Stimulated activated CD4-positive, alpha-beta T cell treated with anti-CD3 and anti-CD28 coated beads, Interleukin-4, amount 100 ng/mL, for 1 hour (primary cell): Measurements from ENCODE around the gene RFTN1.

Experiments used
- DNase-seq: peaks from one replicate; pipeline ENCODE4 v3.0.0-alpha.2; 2020

Gene RFTN1

DNA sequence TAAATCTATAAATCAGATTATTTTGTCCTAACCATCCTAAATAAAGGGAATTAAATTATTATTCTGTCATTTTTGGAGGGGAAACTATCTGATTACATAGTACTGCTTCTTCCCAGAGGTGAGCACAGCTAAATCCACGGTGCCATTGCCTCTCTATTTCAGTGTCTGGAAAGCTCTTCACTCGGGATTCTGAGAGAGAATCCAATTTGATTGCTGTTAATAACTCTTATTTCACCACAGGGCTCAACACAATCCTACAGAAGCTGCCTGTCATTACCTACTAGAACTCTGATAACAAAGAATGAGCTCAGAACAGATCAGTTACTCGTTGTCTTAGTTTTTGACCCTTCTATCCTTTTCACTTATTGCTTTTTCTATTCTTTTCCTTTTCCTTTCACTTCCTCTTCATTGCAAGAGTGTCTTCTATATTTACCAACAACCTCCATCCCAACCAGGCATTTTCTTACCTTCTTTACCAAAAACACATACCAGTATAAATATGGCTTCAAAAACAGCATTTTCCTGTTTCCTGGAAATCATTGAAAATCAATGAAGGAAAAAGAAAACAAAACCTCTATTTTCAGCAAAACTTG is 218.1 kb downstream of the RFTN1 start:
- no peak for DNase-seq

DNA sequence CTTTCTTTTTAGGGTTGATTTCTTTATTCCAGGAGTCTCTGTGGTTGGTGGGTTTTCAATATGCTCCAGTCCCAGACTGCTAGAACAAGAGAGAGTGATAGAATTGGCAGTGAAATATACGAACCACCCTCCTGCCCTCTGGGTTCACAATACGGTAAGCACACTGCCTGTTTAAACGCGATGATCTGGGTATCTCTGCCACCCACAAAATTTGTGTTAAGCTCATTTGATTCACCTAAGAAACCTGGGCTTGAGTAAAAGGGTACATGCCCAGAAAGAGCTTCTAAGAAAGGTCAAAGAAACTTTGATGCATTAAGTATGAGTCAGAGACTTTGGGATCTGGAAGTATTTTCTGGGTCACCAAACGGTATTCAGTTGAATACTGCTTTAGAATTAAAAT is 218.7 kb downstream of the RFTN1 start:
- no peak for DNase-seq

DNA sequence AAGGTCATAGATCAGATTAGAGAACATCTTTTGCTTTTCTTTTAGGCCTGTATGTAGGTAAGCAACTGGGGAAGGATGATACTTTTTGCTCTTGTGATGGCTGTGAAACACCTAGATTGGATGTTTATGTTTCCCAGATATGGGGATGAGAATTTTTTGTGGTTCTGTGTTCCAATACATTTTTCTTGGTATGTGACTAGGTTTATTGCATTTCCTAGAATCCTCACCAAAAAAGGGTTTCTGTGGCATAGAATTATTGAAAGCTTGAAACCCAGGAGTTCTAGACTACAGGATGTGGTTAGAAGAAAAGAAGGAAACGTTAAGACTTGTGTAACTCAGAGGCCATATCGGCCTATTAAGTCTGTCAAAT is 222.7 kb downstream of the RFTN1 start:
- no peak for DNase-seq

DNA sequence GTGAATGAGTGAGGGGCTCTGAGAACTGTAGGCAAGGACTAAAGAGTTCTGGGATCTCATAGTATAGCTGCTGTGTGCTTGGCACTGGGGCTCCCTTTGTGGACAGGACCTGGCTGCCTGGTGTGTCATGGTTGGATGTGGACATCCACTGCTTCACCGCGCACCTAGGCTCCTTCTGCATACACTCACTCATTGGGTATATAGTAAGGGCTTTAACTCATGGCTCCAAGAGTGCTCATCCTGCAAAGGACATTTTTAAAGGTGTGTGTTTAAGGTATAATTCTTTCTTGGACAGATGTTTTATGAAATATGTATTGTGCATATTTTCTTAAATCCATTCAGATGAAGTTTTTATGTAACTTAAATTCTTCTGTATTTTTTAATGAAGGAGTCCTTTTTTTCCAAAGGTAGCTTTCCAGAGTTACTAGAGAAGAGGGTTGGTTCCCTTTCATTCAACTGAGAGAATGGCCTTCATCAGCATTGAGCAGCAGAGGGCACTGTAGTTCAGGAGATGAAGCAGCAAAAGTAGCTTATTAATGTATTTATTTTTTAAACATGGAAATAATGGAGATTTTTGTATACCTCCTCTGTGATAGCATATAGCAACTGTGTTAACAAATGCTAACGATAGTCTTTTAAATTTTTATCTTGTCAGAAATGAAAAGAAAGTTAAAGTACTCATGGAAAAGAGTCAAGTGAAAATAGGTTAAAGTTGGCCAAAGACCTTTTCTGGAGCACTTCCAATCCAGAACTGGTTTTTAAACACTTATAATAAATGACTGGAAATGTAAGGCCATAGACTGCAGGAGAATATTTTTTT is 223.3 kb downstream of the RFTN1 start:
- peak; percentile 47 for DNase-seq

DNA sequence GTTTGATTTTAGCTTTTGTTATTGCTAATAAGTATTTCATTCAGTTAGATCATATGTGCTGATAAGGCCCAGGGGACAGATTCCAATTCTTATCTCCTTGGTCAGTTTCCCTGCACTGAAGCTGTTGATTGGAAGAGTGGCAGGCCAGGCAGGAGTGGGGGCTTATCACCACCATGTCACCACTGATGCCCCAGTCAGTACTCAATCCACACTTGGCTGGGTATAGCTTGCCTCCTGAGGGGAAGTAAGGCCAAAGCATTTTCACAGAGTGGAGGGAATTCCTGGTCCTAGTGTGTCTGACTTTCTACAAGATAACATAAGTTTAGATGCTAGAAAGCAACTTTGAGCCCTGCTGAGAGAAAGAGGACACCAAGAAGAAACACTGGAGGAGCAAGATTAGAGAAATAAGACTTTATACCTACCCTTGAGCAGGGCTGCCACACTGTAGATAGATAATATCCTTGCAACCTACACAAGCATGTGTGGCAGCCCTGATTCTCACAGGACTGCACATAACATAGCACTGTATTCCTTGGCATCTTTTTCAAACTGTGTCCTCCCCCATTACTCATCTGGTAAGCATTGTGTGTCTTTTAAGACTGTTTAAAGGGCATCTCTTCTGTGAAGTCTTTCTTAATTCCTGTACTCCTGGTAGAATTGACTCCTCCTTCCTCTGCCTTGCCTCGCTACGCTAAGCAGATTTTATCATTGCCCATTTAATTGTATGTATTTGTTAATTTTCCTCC is 224.2 kb downstream of the RFTN1 start:
- DNase-seq = no peak

DNA sequence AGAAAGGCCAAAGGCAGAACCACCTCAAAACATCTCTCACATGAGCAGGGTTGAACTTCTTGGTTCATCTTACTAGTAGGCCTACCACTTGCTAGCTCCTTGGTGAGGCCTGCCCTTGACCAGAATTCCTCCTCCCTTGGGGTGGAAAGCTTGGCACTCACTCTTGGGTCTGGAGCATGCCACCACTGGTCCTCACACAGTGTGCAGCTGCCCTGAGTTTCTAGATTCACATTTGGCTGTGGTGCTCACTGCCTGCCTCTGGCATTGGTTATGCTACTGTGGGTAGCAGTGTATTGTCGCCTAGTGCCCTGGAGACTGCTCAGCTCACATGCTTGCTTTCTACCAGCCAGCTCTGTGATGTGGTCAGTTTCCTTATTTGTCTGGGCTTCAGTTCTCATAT is 224.8 kb downstream of the RFTN1 start:
- DNase-seq = no peak

DNA sequence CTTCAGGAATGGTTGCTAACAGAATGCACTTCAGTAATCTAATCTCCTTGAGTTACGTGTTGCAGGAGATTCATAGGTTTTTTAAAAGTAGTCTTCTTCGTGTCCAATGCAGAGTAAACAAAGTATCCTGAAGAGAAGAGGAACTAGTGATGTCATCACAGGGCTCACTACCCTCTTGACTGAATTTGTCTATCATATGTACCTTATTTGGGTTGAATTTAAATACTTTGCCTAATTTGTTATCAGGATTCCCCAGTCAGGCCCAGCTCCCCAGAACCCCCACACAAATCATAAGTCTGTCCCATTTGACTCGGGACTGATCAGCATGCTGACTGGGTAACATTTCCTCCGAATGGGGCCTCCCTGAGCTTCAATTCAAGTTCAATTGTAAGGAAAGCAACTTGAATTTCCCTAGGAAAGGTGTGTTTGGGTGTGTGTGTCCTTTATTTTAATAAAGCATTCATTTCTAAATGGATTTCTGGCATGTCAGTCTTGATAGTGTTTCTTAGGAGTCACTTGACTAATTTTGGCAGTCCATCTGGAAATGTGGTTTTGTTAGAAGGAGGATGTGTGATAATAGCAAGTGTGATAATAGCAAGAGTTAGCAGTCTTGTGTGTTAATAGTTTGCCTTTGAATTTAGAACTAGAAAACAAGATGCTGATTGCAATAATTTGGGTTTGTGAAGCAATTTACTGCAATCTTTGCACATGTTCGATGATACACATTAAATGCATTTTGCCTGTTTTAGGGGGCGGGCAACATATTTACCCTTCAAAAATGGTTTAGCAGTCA is 226.6 kb downstream of the RFTN1 start:
- no peak for DNase-seq

DNA sequence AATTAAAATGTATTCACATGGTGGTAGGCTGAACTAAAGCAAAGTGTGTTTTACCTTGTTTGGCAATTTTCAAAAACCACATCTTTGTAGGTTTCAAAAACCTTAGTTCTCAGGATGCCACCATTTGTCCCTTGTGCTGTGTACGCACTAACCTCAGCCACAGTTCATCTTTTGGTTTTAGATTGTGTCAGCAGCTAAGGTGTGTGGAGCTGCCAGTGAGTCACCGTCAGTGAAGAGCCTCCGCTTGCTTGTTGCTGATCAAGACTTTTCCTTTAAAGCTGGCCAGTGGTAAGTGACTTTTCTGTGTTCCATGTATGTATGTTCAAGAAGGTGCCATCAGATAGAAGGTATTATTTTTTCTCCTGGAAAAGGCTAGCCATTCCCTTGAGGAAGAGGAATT is 227.3 kb downstream of the RFTN1 start:
- DNase-seq = peak; percentile 63

DNA sequence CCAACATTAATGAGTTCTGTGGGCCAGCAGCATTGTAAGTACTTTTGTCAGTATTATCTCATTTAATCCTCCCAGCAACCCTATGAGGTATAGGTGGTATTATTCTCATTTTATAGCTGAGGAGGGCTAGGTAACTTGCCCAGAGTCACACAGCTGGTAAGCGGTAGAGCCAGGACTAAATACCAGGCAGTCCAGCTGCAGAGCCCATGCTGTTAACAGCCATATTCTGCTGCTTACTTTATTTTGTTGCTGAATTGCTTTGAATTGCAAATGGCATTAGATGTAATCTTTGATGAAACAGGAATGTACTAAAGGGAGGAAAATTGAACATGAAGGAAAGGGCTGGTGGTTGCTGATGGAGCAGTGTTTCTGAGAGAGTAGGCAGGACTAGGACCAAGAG is 228.9 kb downstream of the RFTN1 start:
- DNase-seq = no peak

DNA sequence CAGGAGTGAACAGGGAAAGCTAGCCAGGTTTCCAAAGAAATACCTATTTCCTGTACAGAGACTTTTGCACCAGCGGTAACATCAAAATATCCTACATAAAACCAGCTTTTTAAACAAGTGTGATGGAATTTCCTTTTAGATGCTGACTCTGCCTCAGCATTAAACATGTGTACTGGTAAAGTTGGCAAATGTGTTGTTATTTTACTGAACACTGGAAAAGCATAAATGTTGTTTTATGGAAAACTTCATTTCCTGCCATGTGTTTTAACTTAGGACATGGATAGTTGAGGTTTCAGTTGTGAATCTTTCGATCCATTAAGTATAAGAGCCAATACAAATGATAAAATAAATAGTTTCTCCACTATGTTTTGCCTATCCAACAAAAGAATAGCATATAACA is 232.8 kb downstream of the RFTN1 start:
- no peak for DNase-seq

DNA sequence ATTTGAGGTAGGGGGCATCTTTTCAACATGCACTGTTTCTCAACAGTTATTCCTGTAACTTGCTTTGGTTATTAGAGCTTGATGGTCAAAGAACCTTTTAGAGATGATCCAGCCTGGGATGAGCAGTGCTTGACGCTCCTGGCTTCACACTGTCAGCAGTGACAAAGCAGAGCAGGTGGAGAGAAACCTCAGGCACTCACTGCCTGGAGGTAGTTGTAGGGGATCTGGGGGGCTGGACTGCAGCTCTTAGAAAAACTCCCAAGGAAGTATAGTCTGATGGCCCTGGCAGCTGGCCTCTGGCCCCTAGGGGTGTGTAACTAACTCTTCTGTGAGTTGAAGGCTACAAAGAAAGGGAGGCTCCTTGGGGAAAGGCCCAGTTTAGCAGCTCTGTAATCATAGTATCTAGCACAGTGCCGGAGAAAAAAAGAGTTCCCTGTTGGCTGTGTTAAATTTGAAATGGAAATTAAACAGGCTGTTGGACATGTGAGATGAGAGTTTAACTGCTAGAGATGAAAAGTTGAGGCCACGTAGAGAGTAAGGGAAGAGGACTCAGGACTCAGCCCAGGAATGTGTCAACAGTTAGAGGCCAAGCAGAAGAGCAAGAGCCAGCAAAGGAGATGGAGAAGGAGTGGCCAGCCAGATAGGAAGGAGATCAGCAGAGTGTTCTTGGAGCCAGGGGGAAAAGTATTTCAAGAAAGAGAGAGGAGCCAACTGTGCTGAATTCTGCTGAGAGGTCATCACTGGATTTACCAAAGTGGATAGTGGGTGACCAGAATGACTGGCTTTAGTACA is 234.3 kb downstream of the RFTN1 start:
- no peak for DNase-seq

DNA sequence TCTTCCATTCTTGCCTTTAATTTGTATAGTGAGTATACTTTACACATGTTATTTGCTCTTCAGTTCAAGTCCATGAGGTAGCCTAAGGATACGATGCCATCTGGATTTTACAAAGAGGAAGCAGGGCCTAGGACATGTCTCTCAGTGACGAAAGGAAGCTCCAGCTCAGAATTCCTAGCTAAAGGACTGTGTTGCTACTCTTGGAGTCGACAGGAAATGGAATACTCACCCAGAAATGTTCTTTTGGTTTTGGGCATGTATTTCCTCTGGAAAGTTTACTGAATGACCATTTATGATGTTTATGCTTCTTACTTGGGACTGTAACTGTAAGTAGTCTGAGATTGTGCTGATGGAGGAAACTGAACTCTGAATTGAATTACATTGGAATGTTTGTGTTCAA is 236.0 kb downstream of the RFTN1 start:
- DNase-seq = no peak

DNA sequence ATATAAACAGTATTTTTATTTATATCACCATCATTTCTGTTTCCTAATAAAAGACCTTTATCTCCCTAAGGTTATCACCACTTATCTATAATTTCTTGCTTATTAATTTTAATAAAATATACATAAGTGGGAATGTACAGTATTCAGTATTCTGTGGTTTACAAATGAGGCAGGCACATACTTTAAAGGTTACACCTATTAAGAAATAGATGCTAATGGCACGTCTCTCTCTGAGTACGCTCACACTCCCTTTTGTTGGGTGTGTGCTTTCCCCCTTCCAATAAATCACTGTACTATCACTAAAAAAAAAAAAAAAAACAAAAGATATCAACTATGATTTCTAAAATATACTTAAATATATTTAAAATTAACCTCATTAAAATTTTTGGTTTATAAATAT is 239.6 kb downstream of the RFTN1 start:
- no peak for DNase-seq

DNA sequence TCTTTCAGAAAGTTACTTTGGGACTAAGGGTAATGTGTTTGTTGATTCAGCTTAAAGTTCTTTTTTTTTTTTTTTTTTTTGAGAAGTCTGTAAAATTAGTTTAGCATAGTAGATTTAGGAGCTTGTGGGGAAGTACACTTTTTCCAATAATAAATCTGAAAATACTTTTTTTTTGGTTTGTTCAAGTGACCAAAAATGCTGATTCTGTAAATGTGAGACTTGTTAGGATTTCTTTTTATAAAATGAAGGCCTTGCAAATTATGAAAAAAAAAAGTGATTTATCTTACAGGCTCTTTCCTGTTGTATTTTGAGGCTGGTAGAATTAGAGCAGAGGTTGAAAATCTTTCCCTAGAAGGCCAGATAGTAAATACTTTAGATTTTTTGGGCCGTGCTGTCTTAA is 240.9 kb downstream of the RFTN1 start:
- DNase-seq = no peak

DNA sequence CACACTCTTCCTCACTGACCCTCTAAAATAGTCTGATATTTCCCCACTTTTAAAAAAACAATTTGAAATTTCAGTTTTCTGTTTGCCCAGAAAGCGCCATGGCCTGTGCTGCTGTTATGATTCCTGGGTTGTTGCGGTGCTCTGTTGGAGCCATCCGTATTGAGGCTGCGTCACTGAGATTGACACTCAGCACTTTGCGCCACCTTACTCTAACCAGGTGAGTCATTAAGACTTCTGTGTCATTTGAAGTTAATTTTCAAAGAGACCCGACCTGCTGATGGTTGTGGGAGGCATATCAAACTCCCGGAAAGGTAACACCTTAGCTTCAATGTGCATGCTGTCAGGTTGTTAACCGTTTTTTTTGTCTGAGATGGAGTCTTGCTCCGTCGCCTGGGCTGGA is 242.6 kb downstream of the RFTN1 start:
- no peak for DNase-seq

DNA sequence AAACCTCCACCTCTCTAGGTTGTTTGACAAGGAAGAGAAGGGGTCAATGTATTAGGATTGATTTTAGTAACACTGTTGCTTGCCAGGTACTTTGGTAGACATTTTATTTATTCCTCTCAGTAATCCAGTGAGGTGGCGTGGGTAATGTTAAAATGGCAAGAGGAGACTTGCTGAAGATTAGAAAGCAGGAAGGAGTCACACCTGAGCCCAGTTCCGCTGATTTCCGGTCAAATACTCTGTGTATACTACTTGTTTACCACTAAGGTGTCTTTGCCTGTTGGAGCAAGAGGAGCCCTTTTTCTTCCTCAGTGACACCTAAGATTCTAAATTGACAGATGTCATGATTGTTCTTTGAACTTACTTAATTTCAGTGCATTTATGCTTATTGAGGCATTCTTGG is 246.8 kb downstream of the RFTN1 start:
- DNase-seq = no peak
